Activated naive CD4-positive, alpha-beta T cell treated with anti-CD3 and anti-CD28 coated beads for 36 hours (primary cell): Measurements from ENCODE around the gene UCN2. TPM values are rescaled to one million over a fixed set of nuclear protein-coding genes. Genes with fewer than 3 reads are reported as not detected.

Experiments
- CTCF ChIA-PET: fragments of 350-600 bp; sonication (Branson Sonifier 250); formaldehyde crosslinking; loops from one replicate; lab custom pipeline; 2021; ENCODE audit warnings: antibody characterized with exemption; lab: Charles Lee
- DNase-seq: peaks from one replicate; pipeline ENCODE4 v3.0.0-alpha.2; 2020
- H3K27ac Mint-ChIP-seq: one replicate; pipeline ENCODE4 v1.8.0; 2021; ENCODE audit warnings: mild to moderate bottlenecking, mixed read lengths
- H3K27me3 Mint-ChIP-seq: one replicate; pipeline ENCODE4 v1.8.0; 2021; ENCODE audit warnings: low read depth, mixed read lengths
- H3K36me3 Mint-ChIP-seq: one replicate; pipeline ENCODE4 v1.8.0; 2021; ENCODE audit warnings: low read depth, mixed read lengths
- H3K4me1 Mint-ChIP-seq: one replicate; pipeline ENCODE4 v1.8.0; 2021; ENCODE audit warnings: low read depth, mixed read lengths
- H3K4me3 Mint-ChIP-seq: one replicate; pipeline ENCODE4 v1.8.0; 2021; ENCODE audit warnings: mild to moderate bottlenecking, moderate library complexity, mixed read lengths
- H3K9me3 Mint-ChIP-seq: one replicate; pipeline ENCODE4 v1.8.0; 2021; ENCODE audit warnings: mixed read lengths
- intact Hi-C: fragments of 100-400 bp; cut with micrococcal nuclease; formaldehyde crosslinking; loops from one replicate; pipeline ENCODE4 v1.15.1; 2023
- total RNA-seq, 2 experiments: library from RNA; stranded (reverse); gene quantifications; one replicate each; pipeline ENCODE4 v1.2.3, GENCODE V29; 2021

The UCN2 gene
- total RNA-seq, 2 experiments from 2014 or later, result not detected

DNA sequence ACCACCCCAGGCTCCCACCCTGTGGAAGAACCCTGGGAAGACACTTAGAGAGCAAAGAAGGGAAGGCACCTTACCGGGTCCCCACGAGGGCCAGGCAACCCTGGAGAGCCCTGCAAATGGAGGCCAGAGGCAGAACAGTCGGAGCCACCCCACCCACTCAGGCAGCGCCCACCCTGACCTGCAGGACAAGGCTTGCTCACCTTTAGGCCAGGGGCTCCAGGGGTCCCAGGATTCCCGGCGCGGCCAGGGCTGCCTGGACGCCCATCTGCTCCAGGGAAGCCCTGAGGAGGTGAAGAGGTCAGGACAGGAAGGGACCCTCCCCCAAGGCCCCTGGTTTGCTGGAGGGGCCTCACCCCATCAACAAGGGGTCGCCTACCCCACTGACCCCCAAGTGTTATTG, 21.3 kb upstream of the UCN2 start:
- no peak overlapping the region for H3K27ac Mint-ChIP-seq
- no peaks in the 10 kb centered on the region for H3K36me3 Mint-ChIP-seq
- intact Hi-C loops, result no loop called here
- no peaks in the 10 kb centered on the region for H3K9me3 Mint-ChIP-seq
- H3K27me3 Mint-ChIP-seq, result peaks cover 16% of the 10 kb centered on the region
- DNase-seq, result no peak
- H3K4me1 Mint-ChIP-seq, result no peaks in the 10 kb centered on the region
- H3K4me3 Mint-ChIP-seq, result no peak overlapping the region
- CTCF ChIA-PET, result interaction anchor here (0.6 kb wide), 1 partner anchor 44 kb away, joined by 4 read pairs; no protein-coding TSS in a partner anchor

DNA sequence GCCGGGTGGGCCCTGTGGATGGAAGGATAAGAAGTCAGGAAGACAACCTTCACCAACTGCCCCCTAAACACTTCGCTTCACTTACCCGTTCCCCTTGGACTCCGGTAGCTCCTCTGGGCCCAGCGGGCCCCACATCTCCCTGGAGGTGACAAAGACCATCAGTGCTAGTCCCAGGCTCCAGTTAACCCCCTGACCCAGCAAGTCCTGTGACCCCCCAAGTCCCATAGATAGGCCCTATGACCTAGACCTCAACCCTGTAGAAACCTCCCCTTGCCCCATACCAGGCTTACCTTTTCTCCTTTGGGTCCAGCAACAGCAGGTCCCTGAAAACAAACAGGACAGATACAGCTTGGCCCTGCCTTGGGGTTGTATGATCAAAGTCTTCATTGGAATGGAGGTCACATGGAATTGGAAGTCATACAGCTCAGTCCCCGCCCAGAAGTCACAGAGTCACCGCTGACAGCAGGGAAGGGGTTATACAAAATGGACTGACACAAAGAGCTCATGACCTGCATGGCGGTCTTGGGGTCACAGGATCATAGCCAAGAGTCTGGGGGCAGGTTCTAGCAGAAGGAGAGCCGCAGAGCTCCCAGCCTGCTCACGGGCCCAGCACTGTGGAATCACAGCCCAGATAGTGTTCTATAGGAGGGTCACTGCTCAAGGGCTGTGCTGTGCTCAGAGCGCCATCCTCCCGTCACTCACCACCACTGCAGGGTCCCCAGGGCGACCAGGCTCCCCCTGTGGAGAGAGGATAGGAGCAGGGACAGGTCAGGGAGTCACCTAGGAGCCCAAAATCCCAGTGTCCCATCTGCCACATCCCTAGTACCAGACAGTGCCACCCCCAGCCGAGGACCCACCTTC, 18.3 kb upstream of the UCN2 start:
- no peak overlapping the region for H3K4me3 Mint-ChIP-seq
- DNase-seq, result no peak
- no peaks in the 10 kb centered on the region for H3K9me3 Mint-ChIP-seq
- intact Hi-C loops, result no loop called here
- H3K36me3 Mint-ChIP-seq, result no peaks in the 10 kb centered on the region
- CTCF ChIA-PET, result no interaction called here
- H3K27ac Mint-ChIP-seq, result no peak overlapping the region
- H3K27me3 Mint-ChIP-seq, result no peaks in the 10 kb centered on the region
- no peaks in the 10 kb centered on the region for H3K4me1 Mint-ChIP-seq

DNA sequence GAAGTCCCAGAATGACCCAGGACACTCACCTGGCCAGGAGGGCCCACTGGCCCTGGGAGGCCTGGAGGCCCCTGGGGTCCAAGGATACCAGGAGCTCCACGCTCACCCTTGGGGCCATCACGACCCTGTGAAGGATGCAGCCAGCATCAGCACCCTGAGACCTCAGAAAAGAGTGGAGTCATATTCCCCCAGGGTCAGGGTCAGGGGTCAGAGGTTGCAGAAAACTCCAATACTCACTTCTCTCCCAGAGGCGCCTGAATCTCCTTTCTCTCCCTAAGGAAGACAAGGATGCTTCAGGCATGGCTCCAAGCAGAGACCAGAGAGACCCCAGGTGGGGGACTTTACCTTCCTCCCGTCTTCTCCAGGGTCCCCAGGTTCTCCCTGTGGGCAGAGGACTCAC, 13.1 kb upstream of the UCN2 start:
- H3K4me3 Mint-ChIP-seq, result no peak overlapping the region
- no peaks in the 10 kb centered on the region for H3K9me3 Mint-ChIP-seq
- no peaks in the 10 kb centered on the region for H3K4me1 Mint-ChIP-seq
- H3K27me3 Mint-ChIP-seq, result no peaks in the 10 kb centered on the region
- DNase-seq, result no peak
- H3K27ac Mint-ChIP-seq, result no peak overlapping the region
- intact Hi-C loops, result no loop called here
- CTCF ChIA-PET, result no interaction called here
- H3K36me3 Mint-ChIP-seq, result no peaks in the 10 kb centered on the region

DNA sequence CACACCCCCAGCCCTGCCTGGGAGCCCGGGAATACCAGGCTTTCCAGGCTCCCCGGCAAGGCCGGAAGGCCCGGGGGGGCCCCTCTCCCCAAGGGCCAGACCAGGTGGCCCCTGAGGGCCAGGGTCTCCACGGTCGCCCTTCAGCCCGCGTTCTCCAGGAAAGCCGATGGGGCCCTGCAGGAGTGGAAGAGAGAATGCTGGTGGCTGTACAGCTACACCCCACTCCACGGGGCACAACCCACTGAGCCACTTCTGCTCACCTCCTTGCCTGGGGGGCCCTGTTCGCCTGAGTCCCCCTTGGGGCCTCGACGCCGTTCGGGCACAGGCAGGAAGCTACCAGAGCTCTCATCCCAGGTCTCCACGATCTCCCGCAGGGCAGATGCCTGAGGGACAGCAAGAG, 11.8 kb upstream of the UCN2 start:
- no peaks in the 10 kb centered on the region for H3K4me1 Mint-ChIP-seq
- no peak overlapping the region for H3K27ac Mint-ChIP-seq
- H3K9me3 Mint-ChIP-seq, result no peaks in the 10 kb centered on the region
- no peak for DNase-seq
- intact Hi-C loops, result no loop called here
- H3K36me3 Mint-ChIP-seq, result no peaks in the 10 kb centered on the region
- CTCF ChIA-PET, result interaction anchor here (0.6 kb wide), 1 partner anchor 175 kb away, joined by 3 read pairs; no protein-coding TSS in a partner anchor
- H3K4me3 Mint-ChIP-seq, result no peak overlapping the region
- no peaks in the 10 kb centered on the region for H3K27me3 Mint-ChIP-seq

DNA sequence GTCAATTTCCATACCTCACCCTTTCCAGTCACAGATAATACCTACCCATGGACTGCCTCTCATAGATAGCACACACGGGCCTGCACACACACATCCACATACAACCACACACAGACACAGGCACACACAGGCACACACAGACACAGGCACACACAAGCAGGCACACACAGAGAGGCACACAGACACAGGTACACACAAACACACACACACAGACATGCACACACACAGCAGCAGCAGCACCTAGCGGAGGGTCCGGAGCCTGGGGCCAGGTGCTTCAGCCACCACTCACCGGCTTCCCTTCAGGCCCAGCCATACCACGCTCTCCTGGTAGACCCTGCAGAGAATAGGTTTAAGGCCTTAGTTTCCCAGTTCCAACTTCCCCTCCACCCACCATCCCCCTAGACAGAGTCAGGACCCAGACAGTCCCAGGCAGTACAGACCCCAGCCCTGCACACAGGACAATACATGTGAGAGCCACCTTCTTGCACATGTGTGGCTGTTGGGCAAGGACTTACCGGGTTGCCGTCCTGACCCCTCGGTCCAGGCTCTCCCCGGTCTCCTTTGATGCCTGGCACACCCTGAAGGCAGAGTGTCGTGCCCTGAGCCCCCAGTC, 10.5 kb upstream of the UCN2 start:
- intact Hi-C loops, result no loop called here
- H3K27ac Mint-ChIP-seq, result no peak overlapping the region
- no peaks in the 10 kb centered on the region for H3K36me3 Mint-ChIP-seq
- CTCF ChIA-PET, result no interaction called here
- H3K27me3 Mint-ChIP-seq, result no peaks in the 10 kb centered on the region
- no peaks in the 10 kb centered on the region for H3K9me3 Mint-ChIP-seq
- no peak overlapping the region for H3K4me3 Mint-ChIP-seq
- no peaks in the 10 kb centered on the region for H3K4me1 Mint-ChIP-seq
- DNase-seq, result no peak

DNA sequence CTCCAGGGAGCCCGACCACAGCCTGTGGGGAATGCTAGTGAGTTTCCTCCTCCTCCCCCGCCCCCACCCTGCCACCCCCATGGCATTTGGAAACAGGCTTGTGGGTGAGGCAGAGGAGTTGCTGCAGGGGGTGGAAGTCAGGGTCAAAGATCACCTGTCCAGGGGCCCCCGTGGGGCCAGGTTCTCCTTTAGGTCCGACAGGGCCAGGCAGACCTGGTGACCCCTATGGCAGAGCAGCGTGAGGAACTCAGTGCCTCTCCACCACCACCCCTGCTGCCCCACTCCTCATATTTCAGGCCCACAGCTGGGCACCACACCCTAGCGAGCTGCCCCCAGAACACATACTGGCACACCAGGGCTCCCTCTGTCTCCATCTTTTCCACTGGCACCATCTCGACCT, 8.9 kb upstream of the UCN2 start:
- intact Hi-C loops, result no loop called here
- CTCF ChIA-PET, result no interaction called here
- no peak overlapping the region for H3K4me3 Mint-ChIP-seq

DNA sequence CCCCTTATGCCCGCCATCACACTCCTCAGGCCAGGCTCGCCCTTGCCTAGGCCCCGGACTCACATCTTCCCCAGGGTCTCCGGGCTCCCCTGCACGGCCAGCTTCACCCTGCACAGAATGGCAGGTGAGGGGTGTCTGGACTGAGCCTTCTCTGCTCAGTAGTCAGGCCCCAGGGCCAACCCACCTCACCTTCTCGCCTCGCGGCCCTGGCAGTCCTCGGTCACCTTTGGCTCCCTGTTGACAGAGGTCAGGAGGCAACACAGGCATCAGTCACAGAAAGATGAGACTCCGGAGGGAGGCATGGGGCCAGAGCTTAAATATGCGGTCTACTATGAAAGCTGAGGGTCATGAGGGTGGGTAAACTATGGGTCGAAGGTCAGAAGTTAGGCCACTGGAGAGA, 8.4 kb upstream of the UCN2 start:
- Mint-ChIP-seq H3K27ac (no peak overlapping the region), H3K27me3 (no peaks in the 10 kb centered on the region), H3K4me3 (no peak overlapping the region), H3K4me1 (no peaks in the 10 kb centered on the region), H3K36me3 (no peaks in the 10 kb centered on the region), H3K9me3 (no peaks in the 10 kb centered on the region)
- CTCF ChIA-PET, result no interaction called here
- intact Hi-C loops, result no loop called here
- DNase-seq, result no peak

More for the DNA sequence above, 8.9 kb upstream of the UCN2 start:
- no peak for DNase-seq
- H3K9me3 Mint-ChIP-seq, result no peaks in the 10 kb centered on the region
- no peaks in the 10 kb centered on the region for H3K4me1 Mint-ChIP-seq
- no peak overlapping the region for H3K27ac Mint-ChIP-seq
- H3K36me3 Mint-ChIP-seq, result no peaks in the 10 kb centered on the region
- no peaks in the 10 kb centered on the region for H3K27me3 Mint-ChIP-seq

DNA sequence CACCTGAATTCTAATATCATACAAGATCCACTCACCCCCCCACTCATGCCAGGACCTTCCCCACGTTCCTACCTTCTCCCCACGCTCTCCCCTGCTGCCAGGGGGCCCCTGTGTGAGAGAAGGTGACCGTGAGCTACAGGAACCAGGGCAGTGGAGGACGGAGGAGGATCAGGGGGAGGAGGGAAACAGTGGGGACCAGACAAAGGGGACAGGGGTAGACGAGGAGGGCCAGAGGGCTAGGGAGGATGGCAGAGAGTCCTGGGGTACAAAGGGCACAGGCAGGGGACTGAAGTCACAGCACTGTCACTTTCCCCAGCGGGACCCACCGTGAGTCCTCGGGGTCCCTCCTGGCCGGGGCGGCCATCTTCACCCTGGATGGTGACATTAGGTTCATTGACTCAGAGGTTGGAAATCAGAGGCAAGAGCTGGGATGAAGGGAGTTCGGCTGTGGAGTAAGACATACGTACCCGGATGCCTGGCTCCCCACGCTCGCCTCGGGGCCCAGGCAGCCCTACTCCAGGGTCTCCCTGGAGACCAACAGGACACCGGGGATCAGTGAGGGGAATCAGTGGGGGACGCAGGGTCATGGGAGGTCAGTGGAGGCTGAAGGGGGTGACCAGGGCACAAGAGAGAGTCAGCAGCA, 6.3 kb upstream of the UCN2 start:
- Mint-ChIP-seq H3K9me3 (no peaks in the 10 kb centered on the region), H3K4me1 (no peaks in the 10 kb centered on the region), H3K36me3 (no peaks in the 10 kb centered on the region), H3K4me3 (no peak overlapping the region), H3K27ac (no peak overlapping the region), H3K27me3 (no peaks in the 10 kb centered on the region)
- DNase-seq, result no peak
- CTCF ChIA-PET, result no interaction called here
- intact Hi-C loops, result no loop called here

DNA sequence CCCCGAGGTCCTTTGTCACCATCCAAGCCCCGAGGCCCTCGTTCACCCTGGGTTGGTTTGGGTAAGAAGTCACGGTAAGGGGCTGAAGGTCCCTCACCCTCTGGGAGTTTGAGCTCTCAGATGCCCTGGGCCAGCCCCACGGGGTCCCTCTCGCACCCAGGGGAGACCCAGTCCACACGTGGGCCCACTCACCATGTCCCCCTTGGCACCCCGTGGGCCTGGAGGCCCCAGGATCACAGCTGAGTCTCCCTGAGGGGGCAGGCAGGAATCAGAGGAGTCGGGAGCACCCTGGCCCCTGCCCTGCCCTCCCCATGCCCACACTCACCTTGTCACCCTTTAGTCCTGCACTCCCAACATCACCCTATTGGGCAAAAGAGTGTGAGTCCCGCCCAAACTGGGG, 5.8 kb upstream of the UCN2 start:
- Mint-ChIP-seq H3K36me3 (no peaks in the 10 kb centered on the region), H3K27ac (no peak overlapping the region), H3K9me3 (no peaks in the 10 kb centered on the region), H3K27me3 (no peaks in the 10 kb centered on the region), H3K4me1 (no peaks in the 10 kb centered on the region), H3K4me3 (no peak overlapping the region)
- intact Hi-C loops, result no loop called here
- DNase-seq, result no peak
- CTCF ChIA-PET, result no interaction called here

DNA sequence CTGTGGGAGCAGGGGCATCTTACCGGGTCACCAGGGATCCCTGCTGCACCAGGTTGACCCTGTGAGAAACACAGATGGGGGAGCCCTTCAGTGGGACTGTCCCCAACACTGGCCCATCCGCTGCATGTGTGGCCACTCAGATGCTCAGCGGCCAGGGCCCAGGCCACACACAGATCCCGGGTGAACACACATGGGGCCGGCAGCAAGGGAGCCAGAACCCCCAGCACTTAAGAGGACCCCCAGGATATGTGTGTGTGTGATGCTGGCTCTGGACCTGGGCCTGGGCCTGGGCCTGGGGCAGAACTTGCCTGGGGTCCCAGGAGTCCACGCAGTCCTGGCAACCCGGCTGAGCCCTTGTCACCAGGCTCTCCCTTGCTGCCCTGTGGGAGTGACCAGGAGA, 4.9 kb upstream of the UCN2 start:
- CTCF ChIA-PET, result interaction anchor here (0.7 kb wide), 1 partner anchor 107 kb away, joined by 3 read pairs; no protein-coding TSS in a partner anchor
- H3K36me3 Mint-ChIP-seq, result no peaks in the 10 kb centered on the region
- no peaks in the 10 kb centered on the region for H3K27me3 Mint-ChIP-seq
- intact Hi-C loops, result no loop called here
- H3K27ac Mint-ChIP-seq, result no peak overlapping the region
- no peak overlapping the region for H3K4me3 Mint-ChIP-seq
- H3K4me1 Mint-ChIP-seq, result no peaks in the 10 kb centered on the region
- H3K9me3 Mint-ChIP-seq, result no peaks in the 10 kb centered on the region
- DNase-seq, result no peak

DNA sequence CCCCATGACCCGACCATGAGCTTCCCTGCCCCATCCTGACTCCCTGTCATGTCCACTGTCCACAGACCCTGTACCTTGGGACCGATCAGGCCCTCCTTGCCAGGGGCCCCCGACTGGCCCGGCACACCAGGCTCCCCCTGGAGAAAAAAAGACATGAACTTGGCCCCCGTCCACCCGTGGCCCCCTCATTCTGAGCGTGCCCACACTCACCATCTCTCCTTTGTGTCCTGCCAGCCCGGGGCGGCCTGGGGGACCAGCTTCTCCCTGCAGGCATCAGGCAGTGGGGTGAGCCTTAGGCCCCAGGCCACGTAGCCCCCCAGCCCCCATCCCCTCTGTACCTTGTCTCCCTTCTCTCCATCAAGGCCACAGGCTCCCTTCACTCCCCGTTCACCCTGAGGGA, 3.9 kb upstream of the UCN2 start:
- no peaks in the 10 kb centered on the region for H3K4me1 Mint-ChIP-seq
- H3K4me3 Mint-ChIP-seq, result no peak overlapping the region
- H3K27me3 Mint-ChIP-seq, result no peaks in the 10 kb centered on the region
- no peak for DNase-seq
- CTCF ChIA-PET, result interaction anchor here (1.4 kb wide), 1 partner anchor 9 kb away, joined by 4 read pairs; no protein-coding TSS in a partner anchor
- intact Hi-C loops, result no loop called here
- no peaks in the 10 kb centered on the region for H3K36me3 Mint-ChIP-seq
- no peak overlapping the region for H3K27ac Mint-ChIP-seq
- no peaks in the 10 kb centered on the region for H3K9me3 Mint-ChIP-seq

DNA sequence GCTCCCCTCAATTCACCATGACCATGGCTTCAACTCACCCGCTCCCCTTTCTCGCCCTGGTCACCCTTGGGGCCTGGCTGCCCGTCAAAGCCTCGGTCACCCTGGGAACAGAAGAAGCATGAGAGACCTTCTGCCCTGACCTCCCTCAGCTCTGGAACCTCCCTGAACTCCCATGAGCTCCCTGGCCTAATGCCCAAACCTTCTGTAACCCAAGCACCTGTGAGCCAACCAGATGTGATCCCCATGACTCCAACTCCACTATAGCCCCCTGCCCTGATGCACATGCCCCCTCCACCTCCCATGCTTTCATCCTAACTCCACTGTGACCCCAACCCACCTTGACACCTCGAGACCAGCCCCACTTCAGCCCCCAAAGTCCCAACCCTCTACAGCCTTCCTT, 3.5 kb upstream of the UCN2 start:
- H3K9me3 Mint-ChIP-seq, result no peaks in the 10 kb centered on the region
- no peaks in the 10 kb centered on the region for H3K4me1 Mint-ChIP-seq
- DNase-seq, result no peak
- intact Hi-C loops, result no loop called here
- H3K4me3 Mint-ChIP-seq, result no peak overlapping the region
- H3K36me3 Mint-ChIP-seq, result no peaks in the 10 kb centered on the region
- no peaks in the 10 kb centered on the region for H3K27me3 Mint-ChIP-seq
- CTCF ChIA-PET, result interaction anchor here (0.6 to 1.4 kb wide), 2 partner anchors 9 to 166 kb away, joined by 3 to 4 read pairs; no protein-coding TSS in a partner anchor
- no peak overlapping the region for H3K27ac Mint-ChIP-seq
